Uterus (tissue), 2 donors: ENCODE data around the gene NAT9.

Experiments
- CTCF ChIP-seq, 4 experiments: fragments of 200-600 bp in 2 of 4; fragments of 450-650 bp in 2 of 4; sonication (generic) in 2 of 4; IDR thresholded peaks; one replicate each; pipeline ENCODE4 v1.5.1; 2016 to 2019; ENCODE audit warnings: antibody characterized with exemption in 4 of 4, mild to moderate bottlenecking in 2 of 4, moderate library complexity in 1 of 4
- POLR2A ChIP-seq, 2 donors: fragments of 450-650 bp; IDR thresholded peaks; one replicate each; pipeline ENCODE4 v1.6.1; 2016; ENCODE audit warnings: antibody characterized with exemption in 2 of 2, mild to moderate bottlenecking in 1 of 2, moderate library complexity in 1 of 2

- TF ChIP-seq CTCF (IDR thresholded peaks at IDR 0.05) (no peak), POLR2A (IDR thresholded peaks at IDR 0.05) (no peak)
Measured at GRCh38 chr17:74815067-74815466, 38.9 kb upstream of the NAT9 start.
